Measurements from ENCODE around the gene BPHL. TPM values are rescaled to one million over a fixed set of nuclear protein-coding genes. Genes with fewer than 3 reads are reported as not detected.
"Not testable (repeated sequence)": the region's sequence is repeated elsewhere in the genome, so short reads cannot be mapped to it uniquely, and the experiment has no call there.

Gene BPHL
- total RNA-seq, 1 donor from 2014 or later, result 12.1 TPM

DNA sequence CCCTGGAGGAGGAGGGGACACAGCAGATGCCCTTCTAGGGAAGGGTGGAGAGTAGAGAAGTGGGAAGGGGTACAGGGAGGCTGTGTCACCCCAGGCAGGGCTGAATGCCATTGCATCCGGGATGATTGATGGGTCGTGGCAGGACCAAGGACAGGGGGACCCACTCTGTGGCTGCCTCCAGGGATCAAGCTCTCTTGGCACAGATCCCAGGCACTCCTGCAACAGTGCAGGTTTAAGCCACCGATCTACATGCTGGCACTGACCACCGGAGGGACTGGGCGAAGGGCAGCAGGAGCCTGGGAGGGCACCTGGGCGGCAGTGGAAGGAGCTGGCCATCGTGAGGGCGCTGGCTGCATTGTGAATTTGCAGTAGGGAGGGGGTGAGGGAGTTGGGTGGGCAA is 61.4 kb downstream of the BPHL start:
- H3K4me1 Mint-ChIP-seq (ENCODE audit: low read depth); H3K27ac Mint-ChIP-seq; H3K9me3 Mint-ChIP-seq; H3K36me3 Mint-ChIP-seq (ENCODE audit: low read depth); DNase-seq (ENCODE audit: low spot score): not testable (repeated sequence)
- intact Hi-C loops (cut with micrococcal nuclease), result loop anchor here (1.0 kb wide), 1 partner anchor 24 kb away; no protein-coding TSS in a partner anchor
- peak overlapping the region; percentile 63 for H3K4me3 Mint-ChIP-seq (ENCODE audit: low read depth)
- H3K27me3 Mint-ChIP-seq (ENCODE audit: low read depth), result peaks cover 28% of the 10 kb centered on the region

- intact Hi-C loops (cut with micrococcal nuclease), result no loop called here
- H3K36me3 Mint-ChIP-seq (ENCODE audit: low read depth), result no peaks in the 10 kb centered on the region
- no peak overlapping the region for H3K4me3 Mint-ChIP-seq (ENCODE audit: low read depth)
- peaks cover 27% of the 10 kb centered on the region for H3K27me3 Mint-ChIP-seq (ENCODE audit: low read depth)
- DNase-seq (ENCODE audit: low spot score), result no peak
- no peak overlapping the region for H3K27ac Mint-ChIP-seq
- peaks cover 4% of the 10 kb centered on the region for H3K4me1 Mint-ChIP-seq (ENCODE audit: low read depth)
- H3K9me3 Mint-ChIP-seq, result no peaks in the 10 kb centered on the region
These were observed 62.6 kb downstream of the BPHL start for GRCh38 chr6:3181105-3181504.

- Mint-ChIP-seq H3K27me3 (ENCODE audit: low read depth) (peaks cover 33% of the 10 kb centered on the region), H3K9me3 (no peaks in the 10 kb centered on the region), H3K36me3 (ENCODE audit: low read depth) (no peaks in the 10 kb centered on the region), H3K27ac (no peak overlapping the region), H3K4me3 (ENCODE audit: low read depth) (no peak overlapping the region), H3K4me1 (ENCODE audit: low read depth) (peaks cover 2% of the 10 kb centered on the region)
- no peak for DNase-seq (ENCODE audit: low spot score)
- intact Hi-C loops (cut with micrococcal nuclease), result no loop called here
These were observed 64.6 kb downstream of the BPHL start for GRCh38 chr6:3183066-3183465.

GRCh38 chr6:3186974-3187382 is 68.5 kb downstream of the BPHL start:
- DNase-seq (ENCODE audit: low spot score), result no peak
- Mint-ChIP-seq H3K9me3 (no peaks in the 10 kb centered on the region), H3K36me3 (ENCODE audit: low read depth) (no peaks in the 10 kb centered on the region), H3K27ac (no peak overlapping the region), H3K4me3 (ENCODE audit: low read depth) (no peak overlapping the region), H3K4me1 (ENCODE audit: low read depth) (no peaks in the 10 kb centered on the region), H3K27me3 (ENCODE audit: low read depth) (peaks cover 31% of the 10 kb centered on the region)
- intact Hi-C loops (cut with micrococcal nuclease), result no loop called here

GRCh38 chr6:3188262-3188661 is 69.8 kb downstream of the BPHL start:
- Mint-ChIP-seq H3K4me3 (ENCODE audit: low read depth) (no peak overlapping the region), H3K4me1 (ENCODE audit: low read depth) (no peaks in the 10 kb centered on the region), H3K27ac (no peak overlapping the region), H3K9me3 (no peaks in the 10 kb centered on the region), H3K27me3 (ENCODE audit: low read depth) (peaks cover 30% of the 10 kb centered on the region), H3K36me3 (ENCODE audit: low read depth) (no peaks in the 10 kb centered on the region)
- no peak for DNase-seq (ENCODE audit: low spot score)
- intact Hi-C loops (cut with micrococcal nuclease), result no loop called here

- H3K36me3 Mint-ChIP-seq (ENCODE audit: low read depth); intact Hi-C loops (cut with micrococcal nuclease); H3K4me3 Mint-ChIP-seq (ENCODE audit: low read depth); DNase-seq (ENCODE audit: low spot score); H3K4me1 Mint-ChIP-seq (ENCODE audit: low read depth); H3K9me3 Mint-ChIP-seq; H3K27ac Mint-ChIP-seq: not testable (repeated sequence)
- peaks cover 25% of the 10 kb centered on the region for H3K27me3 Mint-ChIP-seq (ENCODE audit: low read depth)
These were observed 70.7 kb downstream of the BPHL start for GRCh38 chr6:3189192-3189591.

- no peak overlapping the region for H3K4me3 Mint-ChIP-seq (ENCODE audit: low read depth)
- peaks cover 20% of the 10 kb centered on the region for H3K27me3 Mint-ChIP-seq (ENCODE audit: low read depth)
- no peaks in the 10 kb centered on the region for H3K4me1 Mint-ChIP-seq (ENCODE audit: low read depth)
- H3K9me3 Mint-ChIP-seq, result no peaks in the 10 kb centered on the region
- DNase-seq (ENCODE audit: low spot score), result no peak
- intact Hi-C loops (cut with micrococcal nuclease), result no loop called here
- H3K36me3 Mint-ChIP-seq (ENCODE audit: low read depth), result no peaks in the 10 kb centered on the region
- no peak overlapping the region for H3K27ac Mint-ChIP-seq
These were observed 71.5 kb downstream of the BPHL start for GRCh38 chr6:3190056-3190455.

DNA sequence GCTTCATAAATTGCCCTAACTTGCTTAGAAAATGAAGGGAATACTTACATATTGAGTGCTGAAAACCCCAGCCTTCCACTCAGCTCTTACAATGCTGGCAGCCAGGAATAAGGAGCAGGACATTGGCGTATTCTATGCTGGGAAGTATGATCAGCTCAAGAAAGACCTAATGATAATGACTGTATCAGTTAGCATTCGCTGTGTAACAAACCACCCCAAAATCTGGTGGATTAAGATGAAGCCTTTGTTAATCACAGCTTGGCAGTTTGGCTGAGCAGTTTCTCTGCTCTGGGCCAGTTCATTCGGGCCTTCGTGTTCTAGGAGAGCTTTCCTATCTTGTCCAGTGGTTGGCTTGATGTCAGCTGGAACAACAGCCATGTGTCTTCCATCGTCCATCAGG is 72.3 kb downstream of the BPHL start:
- Mint-ChIP-seq H3K27ac (no peak overlapping the region), H3K36me3 (ENCODE audit: low read depth) (no peaks in the 10 kb centered on the region), H3K4me3 (ENCODE audit: low read depth) (no peak overlapping the region), H3K27me3 (ENCODE audit: low read depth) (peaks cover 16% of the 10 kb centered on the region), H3K4me1 (ENCODE audit: low read depth) (no peaks in the 10 kb centered on the region), H3K9me3 (no peaks in the 10 kb centered on the region)
- DNase-seq (ENCODE audit: low spot score), result no peak
- intact Hi-C loops (cut with micrococcal nuclease), result no loop called here

- Mint-ChIP-seq H3K9me3 (no peaks in the 10 kb centered on the region), H3K4me1 (ENCODE audit: low read depth) (no peaks in the 10 kb centered on the region), H3K36me3 (ENCODE audit: low read depth) (no peaks in the 10 kb centered on the region), H3K27me3 (ENCODE audit: low read depth) (peaks cover 9% of the 10 kb centered on the region), H3K27ac (no peak overlapping the region), H3K4me3 (ENCODE audit: low read depth) (no peak overlapping the region)
- intact Hi-C loops (cut with micrococcal nuclease), result no loop called here
- DNase-seq (ENCODE audit: low spot score), result no peak
These were observed 74.8 kb downstream of the BPHL start for GRCh38 chr6:3193102-3193849.

DNA sequence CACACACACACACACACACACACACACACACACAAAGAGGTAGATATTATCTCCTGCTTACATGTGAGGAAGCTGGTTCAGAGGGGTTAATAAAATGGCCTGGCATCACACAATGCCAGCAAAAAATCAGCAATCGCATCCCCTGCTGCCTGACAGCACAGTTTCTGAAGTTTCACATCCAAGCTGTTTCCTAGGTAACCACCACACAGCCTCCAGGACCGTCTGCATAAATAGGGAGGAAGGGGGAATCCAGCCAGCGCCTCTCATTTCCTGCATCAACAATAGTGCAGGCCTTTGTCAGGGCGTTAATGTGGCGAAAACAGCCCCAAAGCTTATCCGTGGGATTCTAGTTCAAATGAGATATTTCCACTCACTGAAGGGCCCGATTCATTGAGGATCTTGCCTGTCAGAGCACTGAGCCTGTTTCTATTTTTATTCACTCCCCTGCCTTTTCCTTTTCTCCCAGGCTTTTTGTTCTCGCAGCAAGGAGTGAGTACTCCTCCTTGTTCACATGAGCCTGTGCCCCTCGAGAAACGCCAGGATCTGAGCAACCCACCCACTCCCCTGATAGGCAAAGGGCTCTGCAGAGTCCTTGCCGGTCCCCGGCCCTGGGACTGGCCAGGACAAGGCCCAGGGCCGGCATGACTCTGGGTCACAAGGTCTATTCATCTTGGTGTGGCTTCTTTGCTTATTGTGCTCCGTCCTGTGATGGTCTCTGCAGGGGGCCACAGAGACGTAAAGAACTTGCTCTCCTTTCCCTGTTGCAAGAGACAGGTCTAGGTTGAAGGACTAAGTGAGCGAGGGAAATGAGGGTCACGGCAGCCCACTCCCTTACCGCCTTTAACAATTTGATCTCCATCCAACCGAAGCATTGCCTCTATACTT is 76.3 kb downstream of the BPHL start:
- Mint-ChIP-seq H3K4me3 (ENCODE audit: low read depth) (no peak overlapping the region), H3K36me3 (ENCODE audit: low read depth) (no peaks in the 10 kb centered on the region), H3K9me3 (no peaks in the 10 kb centered on the region), H3K4me1 (ENCODE audit: low read depth) (no peaks in the 10 kb centered on the region), H3K27ac (no peak overlapping the region), H3K27me3 (ENCODE audit: low read depth) (peaks cover 10% of the 10 kb centered on the region)
- DNase-seq (ENCODE audit: low spot score), result no peak
- intact Hi-C loops (cut with micrococcal nuclease), result no loop called here

DNA sequence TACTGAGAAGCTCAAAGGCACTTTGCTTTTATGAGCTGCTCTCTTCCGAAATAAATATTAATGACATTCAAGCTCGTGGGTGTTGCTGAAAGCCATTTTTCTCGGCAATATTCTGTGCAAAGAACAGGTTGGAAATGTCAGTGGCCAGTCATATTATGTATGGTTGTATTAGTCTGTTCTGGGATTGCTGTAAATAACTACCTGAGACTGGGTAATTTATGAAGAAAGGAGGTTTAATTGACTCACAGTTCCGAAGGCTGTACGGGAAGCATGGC is 76.8 kb downstream of the BPHL start:
- H3K4me3 Mint-ChIP-seq (ENCODE audit: low read depth), result no peak overlapping the region
- no peaks in the 10 kb centered on the region for H3K36me3 Mint-ChIP-seq (ENCODE audit: low read depth)
- no peak overlapping the region for H3K27ac Mint-ChIP-seq
- H3K27me3 Mint-ChIP-seq (ENCODE audit: low read depth), result peaks cover 12% of the 10 kb centered on the region
- no peak for DNase-seq (ENCODE audit: low spot score)
- no peaks in the 10 kb centered on the region for H3K4me1 Mint-ChIP-seq (ENCODE audit: low read depth)
- H3K9me3 Mint-ChIP-seq, result no peaks in the 10 kb centered on the region
- intact Hi-C loops (cut with micrococcal nuclease), result no loop called here

GRCh38 chr6:3195695-3196497 is 77.4 kb downstream of the BPHL start:
- intact Hi-C loops (cut with micrococcal nuclease), result no loop called here
- no peak overlapping the region for H3K4me3 Mint-ChIP-seq (ENCODE audit: low read depth)
- no peaks in the 10 kb centered on the region for H3K36me3 Mint-ChIP-seq (ENCODE audit: low read depth)
- H3K27me3 Mint-ChIP-seq (ENCODE audit: low read depth), result peaks cover 12% of the 10 kb centered on the region
- DNase-seq (ENCODE audit: low spot score), result no peak
- no peaks in the 10 kb centered on the region for H3K4me1 Mint-ChIP-seq (ENCODE audit: low read depth)
- H3K27ac Mint-ChIP-seq, result no peak overlapping the region
- H3K9me3 Mint-ChIP-seq, result no peaks in the 10 kb centered on the region

DNA sequence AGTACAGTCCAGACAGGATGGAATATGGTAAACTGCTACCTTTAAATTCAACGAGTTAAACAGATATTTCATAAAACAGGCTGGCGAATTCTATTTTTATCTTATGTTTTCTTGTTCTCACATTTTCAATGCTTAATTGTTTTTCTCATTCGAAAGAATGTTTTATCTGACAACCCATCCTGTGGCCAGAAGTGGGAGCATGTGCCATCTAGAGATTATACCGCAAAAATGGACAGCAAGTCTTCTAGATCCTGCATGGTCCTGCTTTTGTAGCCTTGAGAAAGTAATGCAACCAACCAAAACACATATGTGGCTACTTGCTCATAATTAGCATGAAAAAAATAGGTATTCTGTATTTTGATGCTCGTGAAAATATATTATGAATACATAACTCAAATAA is 78.3 kb downstream of the BPHL start:
- H3K4me3 Mint-ChIP-seq (ENCODE audit: low read depth), result no peak overlapping the region
- peaks cover 10% of the 10 kb centered on the region for H3K27me3 Mint-ChIP-seq (ENCODE audit: low read depth)

More for the DNA sequence above, 78.3 kb downstream of the BPHL start:
- no peak overlapping the region for H3K27ac Mint-ChIP-seq
- no peaks in the 10 kb centered on the region for H3K4me1 Mint-ChIP-seq (ENCODE audit: low read depth)
- H3K9me3 Mint-ChIP-seq, result no peaks in the 10 kb centered on the region
- intact Hi-C loops (cut with micrococcal nuclease), result no loop called here
- DNase-seq (ENCODE audit: low spot score), result no peak
- no peaks in the 10 kb centered on the region for H3K36me3 Mint-ChIP-seq (ENCODE audit: low read depth)

Data from activated T-helper 2 cell treated with anti-CD3 and anti-CD28 coated beads, Interferon-gamma antibody, Interleukin-2, Interleukin-4, amounts not matched to agents 10 μg/mL and 5 μg/mL and 100 μg/mL, durations not matched to agents 14 hours and 24 hours and 36 hours (primary cell).